Measurements from ENCODE around the gene VSIG10. TPM values are rescaled to one million over a fixed set of nuclear protein-coding genes. Genes with fewer than 3 reads are reported as not detected.

VSIG10 gene
- total RNA-seq, 4 donors from 2014 or later: 20.4 to 25.9 (median 23.6) TPM

DNA sequence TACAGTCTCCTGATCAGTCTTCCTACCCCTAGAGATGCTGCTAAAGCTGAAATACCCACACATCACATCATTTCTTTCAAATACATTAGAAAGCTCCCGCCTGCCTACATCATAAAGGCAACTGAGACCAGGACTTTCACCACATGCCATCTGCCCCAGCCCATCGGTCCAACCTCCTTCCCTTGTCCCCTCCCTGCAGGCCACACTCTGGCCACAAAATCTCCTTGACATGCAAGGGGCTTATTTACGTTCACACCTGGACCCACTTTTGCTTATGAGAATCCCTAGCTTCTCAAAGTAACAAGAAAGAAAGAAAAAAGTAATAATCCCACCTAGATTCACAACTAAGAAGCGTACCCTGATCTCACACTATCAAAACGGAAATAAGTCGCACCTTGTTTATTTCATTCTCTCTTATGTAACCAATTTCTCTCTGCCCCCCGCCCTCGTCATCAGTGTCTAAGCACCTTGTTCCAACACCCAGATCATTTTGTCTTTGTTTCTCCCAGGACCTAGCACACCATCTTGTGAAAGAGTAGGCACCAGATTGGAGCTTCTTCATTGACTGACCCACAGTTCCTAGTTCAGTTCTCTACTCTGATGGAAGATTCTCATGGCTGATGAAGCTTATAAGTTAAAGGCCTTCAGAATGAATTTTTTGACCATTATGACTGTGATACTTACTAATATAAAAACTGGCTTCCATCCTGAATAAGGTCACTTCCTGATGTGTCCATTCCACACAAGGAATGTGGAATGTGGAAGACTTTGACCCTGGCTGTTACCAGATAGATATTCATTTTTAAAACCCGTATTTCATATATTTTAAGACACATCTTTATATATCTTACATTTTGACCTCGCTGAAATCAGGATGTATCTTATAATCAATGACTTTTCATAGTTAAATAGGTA lies 50.5 kb downstream of the VSIG10 start:
- H3K36me3 ChIP-seq: peaks cover 29% of the 10 kb centered on the region
- H3K27ac ChIP-seq: peak overlapping the region; percentile 49
- peaks cover 26% of the 10 kb centered on the region for H3K4me1 ChIP-seq
- H3K4me3 ChIP-seq: no peak overlapping the region
- TF ChIP-seq EP300 (IDR thresholded peaks at IDR 0.05) (no peak), POLR2AphosphoS5 (IDR thresholded peaks at IDR 0.05) (no peak), POLR2A (IDR thresholded peaks at IDR 0.05) (no peak)
- TF ChIP-seq, protein P1, sequence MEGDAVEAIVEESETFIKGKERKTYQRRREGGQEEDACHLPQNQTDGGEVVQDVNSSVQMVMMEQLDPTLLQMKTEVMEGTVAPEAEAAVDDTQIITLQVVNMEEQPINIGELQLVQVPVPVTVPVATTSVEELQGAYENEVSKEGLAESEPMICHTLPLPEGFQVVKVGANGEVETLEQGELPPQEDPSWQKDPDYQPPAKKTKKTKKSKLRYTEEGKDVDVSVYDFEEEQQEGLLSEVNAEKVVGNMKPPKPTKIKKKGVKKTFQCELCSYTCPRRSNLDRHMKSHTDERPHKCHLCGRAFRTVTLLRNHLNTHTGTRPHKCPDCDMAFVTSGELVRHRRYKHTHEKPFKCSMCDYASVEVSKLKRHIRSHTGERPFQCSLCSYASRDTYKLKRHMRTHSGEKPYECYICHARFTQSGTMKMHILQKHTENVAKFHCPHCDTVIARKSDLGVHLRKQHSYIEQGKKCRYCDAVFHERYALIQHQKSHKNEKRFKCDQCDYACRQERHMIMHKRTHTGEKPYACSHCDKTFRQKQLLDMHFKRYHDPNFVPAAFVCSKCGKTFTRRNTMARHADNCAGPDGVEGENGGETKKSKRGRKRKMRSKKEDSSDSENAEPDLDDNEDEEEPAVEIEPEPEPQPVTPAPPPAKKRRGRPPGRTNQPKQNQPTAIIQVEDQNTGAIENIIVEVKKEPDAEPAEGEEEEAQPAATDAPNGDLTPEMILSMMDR (IDR thresholded peaks at IDR 0.05): no peak
- 91% methylated on average over 10 of the region's 10 CpGs for WGBS
- no peak for DNase-seq (ENCODE audit: low spot score in 2 of 2)
- no peaks in the 10 kb centered on the region for H3K9me3 ChIP-seq
- H3K27me3 ChIP-seq: no peaks in the 10 kb centered on the region

DNA sequence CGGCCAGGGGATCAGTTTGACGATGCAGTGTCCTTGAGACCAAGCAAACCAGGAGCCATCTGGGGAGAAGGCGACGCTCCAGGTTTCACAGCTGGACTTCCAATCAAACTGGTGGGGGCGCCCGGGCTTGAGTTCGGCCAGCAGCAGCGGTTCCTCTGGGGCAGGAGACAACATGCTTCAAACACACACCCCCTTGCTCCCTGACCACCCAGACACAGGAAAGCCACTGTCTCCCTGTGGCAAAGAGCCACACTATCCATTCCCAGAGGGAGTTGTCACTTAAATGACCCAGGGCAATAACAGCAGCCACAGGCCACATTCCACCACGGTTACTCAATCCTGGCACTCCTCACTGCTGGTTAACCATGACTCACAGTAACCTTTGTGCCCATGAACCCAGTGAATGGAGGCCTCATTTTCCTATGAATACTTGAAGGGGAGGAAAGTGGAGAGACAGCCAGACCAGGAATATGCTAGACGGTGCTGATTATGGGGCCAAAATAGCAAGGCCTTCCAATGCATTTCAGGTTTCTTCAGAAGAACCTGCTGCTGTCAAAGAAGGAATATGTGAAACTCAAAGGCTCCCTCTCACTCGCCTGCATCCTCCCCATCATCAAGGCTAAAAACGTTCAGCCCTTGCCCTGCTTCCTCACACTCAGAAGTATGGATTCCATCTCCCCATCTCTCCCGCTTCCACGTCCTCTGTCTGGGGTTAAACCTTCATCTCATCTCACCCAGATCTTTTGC lies 51.3 kb downstream of the VSIG10 start:
- Histone ChIP-seq H3K27ac (peak overlapping the region; percentile 49), H3K27me3 (no peaks in the 10 kb centered on the region), H3K9me3 (no peaks in the 10 kb centered on the region), H3K4me3 (no peak overlapping the region), H3K4me1 (peaks cover 26% of the 10 kb centered on the region), H3K36me3 (peaks cover 38% of the 10 kb centered on the region)
- TF ChIP-seq, protein P1 (IDR thresholded peaks at IDR 0.05): no peak
- peak in 2 of 3 donors; percentile 75 to 79 for TF ChIP-seq POLR2AphosphoS5 (IDR thresholded peaks at IDR 0.05)
- DNase-seq (ENCODE audit: low spot score in 2 of 2): peak; percentile 83 to 90
- 48% methylated on average over 14 of the region's 14 CpGs for WGBS

DNA sequence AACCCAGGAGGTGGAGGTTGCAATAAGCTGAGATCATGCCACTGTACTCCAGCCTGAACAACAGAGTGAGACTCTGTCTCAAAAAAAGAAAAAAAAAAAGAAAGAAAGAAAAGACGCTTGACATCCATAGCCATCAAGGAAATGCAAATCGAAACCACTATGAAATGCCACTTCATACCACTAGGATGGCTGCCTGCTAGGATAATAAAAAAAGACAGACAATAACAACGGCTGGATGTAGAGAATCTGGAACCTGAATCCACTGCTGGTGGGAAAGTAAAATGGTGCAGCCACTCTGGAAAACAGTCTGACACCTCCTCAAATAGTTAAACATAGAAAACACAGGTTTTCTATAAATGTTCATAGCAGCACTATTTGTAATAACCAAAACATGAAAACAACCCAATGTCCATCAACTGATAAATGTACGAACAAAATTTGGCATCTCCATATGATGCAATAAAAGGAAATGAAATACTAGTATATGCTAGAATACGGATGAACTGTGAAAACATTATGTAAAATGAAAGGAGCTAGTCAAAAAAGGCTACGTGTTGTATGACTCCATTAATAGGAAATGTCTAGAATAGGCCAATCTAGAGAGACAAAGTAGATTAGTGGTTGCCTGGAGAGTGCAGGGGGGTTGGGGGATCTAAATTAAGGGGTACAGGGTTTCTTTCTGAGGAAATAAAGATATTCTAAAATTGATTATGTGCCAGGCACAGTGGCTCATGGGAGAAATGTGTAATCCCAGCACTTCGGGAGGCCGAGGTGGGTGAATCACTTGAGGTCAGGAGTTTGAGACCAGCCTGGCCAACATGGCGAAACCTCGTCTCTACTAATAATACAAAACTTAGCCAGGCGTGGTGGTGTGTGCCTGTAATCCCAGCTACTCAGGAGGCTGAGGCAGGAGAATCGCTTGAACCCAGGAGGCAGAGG lies 52.6 kb downstream of the VSIG10 start:
- Histone ChIP-seq H3K36me3 (peaks cover 39% of the 10 kb centered on the region), H3K27ac (no peak overlapping the region), H3K27me3 (no peaks in the 10 kb centered on the region), H3K4me3 (no peak overlapping the region), H3K4me1 (peaks cover 26% of the 10 kb centered on the region), H3K9me3 (no peaks in the 10 kb centered on the region)
- DNase-seq (ENCODE audit: low spot score in 2 of 2): no peak
- TF ChIP-seq POLR2A (IDR thresholded peaks at IDR 0.05): no peak
- TF ChIP-seq POLR2AphosphoS5 (IDR thresholded peaks at IDR 0.05): no peak
- TF ChIP-seq, protein P1 (IDR thresholded peaks at IDR 0.05): no peak
- WGBS: 89% methylated on average over 12 of the region's 12 CpGs

DNA sequence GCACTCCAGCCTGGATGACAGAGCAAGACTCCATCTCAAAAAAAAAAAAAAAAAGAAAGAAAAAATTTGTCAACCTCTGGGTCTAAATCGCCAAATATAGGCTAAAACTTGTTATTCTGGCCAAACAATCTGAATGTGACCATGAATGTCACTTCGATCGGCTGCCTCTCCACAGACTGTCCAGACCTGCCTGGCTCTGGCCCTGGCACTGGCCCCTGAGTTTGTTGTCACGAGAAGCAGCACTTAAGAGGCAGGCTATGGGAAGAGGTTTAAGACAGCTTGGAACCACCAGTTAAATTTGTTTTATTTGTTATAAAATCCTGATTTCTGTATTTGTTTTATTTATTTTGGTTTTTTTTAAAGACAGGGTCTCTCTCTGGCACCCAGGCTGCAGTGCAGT lies 57.4 kb downstream of the VSIG10 start:
- Histone ChIP-seq H3K4me3 (no peak overlapping the region), H3K27ac (no peak overlapping the region), H3K4me1 (no peaks in the 10 kb centered on the region), H3K9me3 (no peaks in the 10 kb centered on the region), H3K27me3 (no peaks in the 10 kb centered on the region), H3K36me3 (peaks cover 72% of the 10 kb centered on the region)
- no peak for TF ChIP-seq POLR2A (IDR thresholded peaks at IDR 0.05)
- no peak for TF ChIP-seq POLR2AphosphoS5 (IDR thresholded peaks at IDR 0.05)
- TF ChIP-seq, protein P1 (IDR thresholded peaks at IDR 0.05): no peak
- TF ChIP-seq EP300 (IDR thresholded peaks at IDR 0.05): no peak
- 96% methylated on average over 4 of the region's 4 CpGs for WGBS
- no peak for DNase-seq (ENCODE audit: low spot score in 2 of 2)

Data from suprapubic skin (tissue), 4 donors.